Activated naive CD8-positive, alpha-beta T cell (primary cell): ENCODE results near the gene MGP.
A peak's percentile ranks its signal among the peaks of the same experiment; 100 is the strongest.

Source experiments
- H3K27ac Mint-ChIP-seq: one replicate; pipeline ENCODE4 v1.8.0; 2021; ENCODE audit warnings: mixed read lengths
- H3K27me3 Mint-ChIP-seq: one replicate; pipeline ENCODE4 v1.8.0; 2021; ENCODE audit warnings: mixed read lengths
- H3K36me3 Mint-ChIP-seq: one replicate; pipeline ENCODE4 v1.8.0; 2021; ENCODE audit warnings: mixed read lengths
- H3K4me1 Mint-ChIP-seq: one replicate; pipeline ENCODE4 v1.8.0; 2021; ENCODE audit warnings: low read depth, mixed read lengths
- H3K4me3 Mint-ChIP-seq: one replicate; pipeline ENCODE4 v1.8.0; 2021; ENCODE audit warnings: mild to moderate bottlenecking, mixed read lengths
- H3K9me3 Mint-ChIP-seq: one replicate; pipeline ENCODE4 v1.8.0; 2021; ENCODE audit warnings: low read depth, mixed read lengths

Gene MGP

GRCh38 chr12:14854586-14855183 lies 31.0 kb downstream of the MGP start:
- no peaks in the 10 kb centered on the region for H3K4me1 Mint-ChIP-seq
- peaks cover 11% of the 10 kb centered on the region for H3K9me3 Mint-ChIP-seq
- no peak overlapping the region for H3K27ac Mint-ChIP-seq
- no peak overlapping the region for H3K4me3 Mint-ChIP-seq
- H3K36me3 Mint-ChIP-seq: peaks cover 10% of the 10 kb centered on the region
- H3K27me3 Mint-ChIP-seq: no peaks in the 10 kb centered on the region

GRCh38 chr12:14853961-14854360 lies 31.7 kb downstream of the MGP start:
- Mint-ChIP-seq H3K27ac (no peak overlapping the region), H3K4me1 (no peaks in the 10 kb centered on the region), H3K9me3 (peaks cover 5% of the 10 kb centered on the region), H3K4me3 (no peak overlapping the region), H3K27me3 (no peaks in the 10 kb centered on the region), H3K36me3 (peaks cover 5% of the 10 kb centered on the region)

- Mint-ChIP-seq H3K27ac (no peak overlapping the region), H3K9me3 (peaks cover 5% of the 10 kb centered on the region), H3K36me3 (peaks cover 5% of the 10 kb centered on the region), H3K27me3 (no peaks in the 10 kb centered on the region), H3K4me3 (no peak overlapping the region), H3K4me1 (no peaks in the 10 kb centered on the region)
Observed at GRCh38 chr12:14852880-14853279, 32.8 kb downstream of the MGP start.

- Mint-ChIP-seq H3K36me3 (no peaks in the 10 kb centered on the region), H3K4me1 (peaks cover 6% of the 10 kb centered on the region), H3K9me3 (no peaks in the 10 kb centered on the region), H3K27me3 (no peaks in the 10 kb centered on the region), H3K4me3 (no peak overlapping the region), H3K27ac (no peak overlapping the region)
Observed at GRCh38 chr12:14850929-14851663, 34.6 kb downstream of the MGP start.

- H3K4me3 Mint-ChIP-seq: no peak overlapping the region
Observed at GRCh38 chr12:14849661-14850060, 36.0 kb downstream of the MGP start.

GRCh38 chr12:14846876-14847580 lies 38.6 kb downstream of the MGP start:
- Mint-ChIP-seq H3K4me1 (peaks cover 12% of the 10 kb centered on the region), H3K9me3 (no peaks in the 10 kb centered on the region), H3K4me3 (no peak overlapping the region), H3K27ac (no peak overlapping the region), H3K27me3 (no peaks in the 10 kb centered on the region), H3K36me3 (no peaks in the 10 kb centered on the region)

More at GRCh38 chr12:14849661-14850060, 36.0 kb downstream of the MGP start:
- Mint-ChIP-seq H3K4me1 (peaks cover 12% of the 10 kb centered on the region), H3K27me3 (no peaks in the 10 kb centered on the region), H3K27ac (no peak overlapping the region), H3K9me3 (no peaks in the 10 kb centered on the region), H3K36me3 (no peaks in the 10 kb centered on the region)

- Mint-ChIP-seq H3K4me1 (peaks cover 12% of the 10 kb centered on the region), H3K27ac (no peak overlapping the region), H3K4me3 (no peak overlapping the region), H3K27me3 (no peaks in the 10 kb centered on the region), H3K9me3 (no peaks in the 10 kb centered on the region), H3K36me3 (no peaks in the 10 kb centered on the region)
Observed at GRCh38 chr12:14846042-14846587, 39.5 kb downstream of the MGP start.

GRCh38 chr12:14845350-14845750 lies 40.3 kb downstream of the MGP start:
- no peaks in the 10 kb centered on the region for H3K36me3 Mint-ChIP-seq
- H3K9me3 Mint-ChIP-seq: no peaks in the 10 kb centered on the region
- peak overlapping the region; percentile 55 for H3K4me3 Mint-ChIP-seq
- no peaks in the 10 kb centered on the region for H3K27me3 Mint-ChIP-seq
- peaks cover 12% of the 10 kb centered on the region for H3K4me1 Mint-ChIP-seq
- no peak overlapping the region for H3K27ac Mint-ChIP-seq

- H3K4me1 Mint-ChIP-seq: peaks cover 12% of the 10 kb centered on the region
- no peaks in the 10 kb centered on the region for H3K9me3 Mint-ChIP-seq
- no peaks in the 10 kb centered on the region for H3K27me3 Mint-ChIP-seq
- no peak overlapping the region for H3K27ac Mint-ChIP-seq
- peaks cover 2% of the 10 kb centered on the region for H3K36me3 Mint-ChIP-seq
- no peak overlapping the region for H3K4me3 Mint-ChIP-seq
Observed at GRCh38 chr12:14844401-14844800, 41.3 kb downstream of the MGP start.

GRCh38 chr12:14843425-14843887 lies 42.2 kb downstream of the MGP start, which contains the start of gene ART4:
Gene ART4, minus strand, starts transcription at chr12:14843526. Its CDS starts 413 bp downstream, at chr12:14843113.
- Mint-ChIP-seq H3K4me3 (no peak within 1 kb of the TSS), H3K36me3 (peaks cover 5% of the 10 kb centered on the region), H3K27me3 (peaks cover 5% of the 10 kb centered on the region), H3K27ac (no peak within 1 kb of the TSS), H3K4me1 (peaks cover 12% of the 10 kb centered on the region), H3K9me3 (no peaks in the 10 kb centered on the region)

GRCh38 chr12:14842315-14842714 lies 43.3 kb downstream of the MGP start:
- Mint-ChIP-seq H3K4me1 (peaks cover 12% of the 10 kb centered on the region), H3K9me3 (no peaks in the 10 kb centered on the region), H3K27me3 (peaks cover 11% of the 10 kb centered on the region), H3K36me3 (peaks cover 5% of the 10 kb centered on the region), H3K4me3 (no peak overlapping the region), H3K27ac (no peak overlapping the region)

GRCh38 chr12:14841761-14842160 lies 43.9 kb downstream of the MGP start:
- H3K4me1 Mint-ChIP-seq: peaks cover 12% of the 10 kb centered on the region
- H3K27me3 Mint-ChIP-seq: peaks cover 11% of the 10 kb centered on the region
- H3K27ac Mint-ChIP-seq: no peak overlapping the region
- H3K4me3 Mint-ChIP-seq: no peak overlapping the region
- H3K36me3 Mint-ChIP-seq: peaks cover 5% of the 10 kb centered on the region
- no peaks in the 10 kb centered on the region for H3K9me3 Mint-ChIP-seq

- Mint-ChIP-seq H3K27ac (no peak overlapping the region), H3K9me3 (no peaks in the 10 kb centered on the region), H3K27me3 (peaks cover 11% of the 10 kb centered on the region), H3K4me1 (peaks cover 4% of the 10 kb centered on the region), H3K4me3 (no peak overlapping the region), H3K36me3 (peaks cover 5% of the 10 kb centered on the region)
Observed at GRCh38 chr12:14840616-14841015, 45.0 kb downstream of the MGP start.

- Mint-ChIP-seq H3K27ac (no peak overlapping the region), H3K36me3 (peaks cover 5% of the 10 kb centered on the region), H3K9me3 (no peaks in the 10 kb centered on the region), H3K4me3 (no peak overlapping the region), H3K4me1 (no peaks in the 10 kb centered on the region), H3K27me3 (peaks cover 13% of the 10 kb centered on the region)
Observed at GRCh38 chr12:14839262-14839661, 46.4 kb downstream of the MGP start.
